ENCODE measurements around the gene TNFRSF4. TPM values are rescaled to one million over a fixed set of nuclear protein-coding genes. Genes with fewer than 3 reads are reported as not detected.

Gene TNFRSF4
- total RNA-seq, 1 donor from 2014 or later: 441 TPM

DNA sequence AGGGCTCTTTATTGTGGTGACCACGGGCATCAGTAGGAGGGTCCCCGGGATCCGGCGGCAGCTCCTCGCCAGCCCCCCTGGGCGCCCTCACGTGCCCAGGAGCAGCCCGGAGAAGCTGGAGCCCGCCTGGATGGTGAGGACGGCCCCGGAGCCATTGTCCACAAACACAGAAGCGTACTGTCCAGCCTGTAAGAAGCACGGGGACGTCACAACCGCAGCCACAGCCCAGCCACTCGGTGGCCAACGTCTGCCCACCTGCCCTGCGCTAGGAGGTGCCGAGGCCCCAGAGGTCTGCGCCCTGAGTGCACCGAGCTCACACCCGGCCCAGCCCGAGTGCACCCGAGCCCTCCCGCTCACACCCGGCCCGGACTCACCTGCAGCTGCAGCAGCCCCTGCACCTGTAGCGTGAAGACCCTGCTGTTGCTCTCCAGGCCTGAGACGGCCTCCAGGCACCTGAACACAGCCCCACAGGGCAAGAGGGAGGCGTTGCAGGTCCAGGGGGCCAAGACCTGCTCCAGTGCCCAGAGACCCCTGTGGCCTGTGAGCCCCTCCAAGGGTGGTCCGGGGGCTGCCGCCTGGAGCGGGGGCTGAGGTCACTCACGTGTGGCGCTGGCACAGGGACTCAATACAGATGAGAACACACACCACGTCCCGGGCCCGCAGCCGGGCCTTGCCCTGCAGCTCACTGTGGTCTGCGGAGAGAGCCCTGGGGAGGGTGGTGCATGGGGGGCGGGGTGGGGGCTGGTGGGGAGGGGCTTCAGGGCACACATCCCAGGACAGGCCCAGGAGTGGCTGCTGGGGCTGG is 28.7 kb upstream of the TNFRSF4 start:
- no peak overlapping the region for H3K4me3 Mint-ChIP-seq (ENCODE audit: low read depth)
- H3K36me3 Mint-ChIP-seq (ENCODE audit: low read depth): no peaks in the 10 kb centered on the region
- no peaks in the 10 kb centered on the region for H3K9me3 Mint-ChIP-seq
- H3K27ac Mint-ChIP-seq: no peak overlapping the region
- intact Hi-C loops (cut with micrococcal nuclease): no loop called here
- H3K27me3 Mint-ChIP-seq (ENCODE audit: low read depth): no peaks in the 10 kb centered on the region
- DNase-seq (ENCODE audit: low spot score): no peak
- no peaks in the 10 kb centered on the region for H3K4me1 Mint-ChIP-seq (ENCODE audit: low read depth)

- Mint-ChIP-seq H3K4me3 (ENCODE audit: low read depth) (no peak overlapping the region), H3K27me3 (ENCODE audit: low read depth) (no peaks in the 10 kb centered on the region), H3K9me3 (no peaks in the 10 kb centered on the region), H3K27ac (no peak overlapping the region), H3K36me3 (ENCODE audit: low read depth) (no peaks in the 10 kb centered on the region), H3K4me1 (ENCODE audit: low read depth) (no peaks in the 10 kb centered on the region)
- intact Hi-C loops (cut with micrococcal nuclease): no loop called here
- no peak for DNase-seq (ENCODE audit: low spot score)
Measured at GRCh38 chr1:1241588-1242219, 27.8 kb upstream of the TNFRSF4 start.

DNA sequence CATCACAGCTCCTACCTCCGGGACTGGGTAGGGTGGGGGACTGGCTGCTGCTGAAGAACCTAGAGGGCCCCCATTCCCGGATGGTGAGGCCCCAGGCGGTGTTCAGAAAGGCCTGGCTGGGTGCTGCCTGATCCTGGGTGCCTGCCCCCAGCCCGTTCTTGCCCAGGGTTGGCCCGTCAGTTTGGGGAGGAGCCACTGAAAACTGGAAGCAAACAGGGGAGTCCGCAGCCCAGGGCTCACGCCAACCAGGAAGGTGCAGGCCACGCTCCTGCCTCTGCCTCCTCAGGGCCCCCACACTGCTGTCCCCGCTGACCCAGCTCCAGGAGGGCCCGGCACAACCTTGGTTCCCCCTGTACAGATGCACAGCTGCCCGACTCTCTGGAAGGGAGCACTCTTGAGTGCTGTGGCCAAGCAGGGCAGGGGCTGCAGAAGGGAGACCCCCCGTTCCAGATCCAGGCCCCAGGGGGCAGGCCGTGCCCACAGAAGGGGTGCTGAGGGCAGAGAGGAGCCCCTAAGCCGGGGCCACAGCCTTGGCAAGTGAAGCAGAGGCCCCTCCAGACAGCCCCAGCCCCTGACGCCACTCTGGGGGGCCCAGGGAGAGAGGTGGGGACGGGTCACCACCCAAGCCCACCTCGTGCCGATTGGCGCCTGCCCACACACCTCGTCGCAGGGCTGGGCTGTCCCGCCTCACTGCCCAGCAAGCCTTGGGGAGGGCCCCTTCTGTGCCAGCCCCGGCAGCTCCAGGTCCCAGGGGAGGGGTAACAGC is 27.1 kb upstream of the TNFRSF4 start:
- Mint-ChIP-seq H3K27me3 (ENCODE audit: low read depth) (no peaks in the 10 kb centered on the region), H3K4me1 (ENCODE audit: low read depth) (no peaks in the 10 kb centered on the region), H3K27ac (no peak overlapping the region), H3K9me3 (no peaks in the 10 kb centered on the region), H3K4me3 (ENCODE audit: low read depth) (no peak overlapping the region), H3K36me3 (ENCODE audit: low read depth) (no peaks in the 10 kb centered on the region)
- no peak for DNase-seq (ENCODE audit: low spot score)
- intact Hi-C loops (cut with micrococcal nuclease): no loop called here

- H3K27me3 Mint-ChIP-seq (ENCODE audit: low read depth): no peaks in the 10 kb centered on the region
- H3K4me3 Mint-ChIP-seq (ENCODE audit: low read depth): no peak overlapping the region
- H3K4me1 Mint-ChIP-seq (ENCODE audit: low read depth): no peaks in the 10 kb centered on the region
- no peak overlapping the region for H3K27ac Mint-ChIP-seq
- H3K36me3 Mint-ChIP-seq (ENCODE audit: low read depth): no peaks in the 10 kb centered on the region
- no peak for DNase-seq (ENCODE audit: low spot score)
- H3K9me3 Mint-ChIP-seq: no peaks in the 10 kb centered on the region
- intact Hi-C loops (cut with micrococcal nuclease): no loop called here
Measured at GRCh38 chr1:1240348-1240732, 26.4 kb upstream of the TNFRSF4 start.

- Mint-ChIP-seq H3K4me3 (ENCODE audit: low read depth) (no peak overlapping the region), H3K9me3 (no peaks in the 10 kb centered on the region), H3K27me3 (ENCODE audit: low read depth) (no peaks in the 10 kb centered on the region), H3K27ac (no peak overlapping the region), H3K4me1 (ENCODE audit: low read depth) (no peaks in the 10 kb centered on the region), H3K36me3 (ENCODE audit: low read depth) (peaks cover 4% of the 10 kb centered on the region)
- DNase-seq (ENCODE audit: low spot score): no peak
- intact Hi-C loops (cut with micrococcal nuclease): no loop called here
Measured at GRCh38 chr1:1239614-1240347, 25.8 kb upstream of the TNFRSF4 start.

- Mint-ChIP-seq H3K9me3 (no peaks in the 10 kb centered on the region), H3K4me3 (ENCODE audit: low read depth) (no peak overlapping the region), H3K27me3 (ENCODE audit: low read depth) (no peaks in the 10 kb centered on the region), H3K27ac (no peak overlapping the region), H3K36me3 (ENCODE audit: low read depth) (peaks cover 10% of the 10 kb centered on the region), H3K4me1 (ENCODE audit: low read depth) (peaks cover under 1% of the 10 kb centered on the region)
- intact Hi-C loops (cut with micrococcal nuclease): no loop called here
- DNase-seq (ENCODE audit: low spot score): no peak
Measured at GRCh38 chr1:1239227-1239613, 25.3 kb upstream of the TNFRSF4 start.

GRCh38 chr1:1238702-1239178 is 24.8 kb upstream of the TNFRSF4 start:
- Mint-ChIP-seq H3K4me3 (ENCODE audit: low read depth) (no peak overlapping the region), H3K4me1 (ENCODE audit: low read depth) (peaks cover 6% of the 10 kb centered on the region), H3K9me3 (no peaks in the 10 kb centered on the region), H3K27ac (no peak overlapping the region), H3K36me3 (ENCODE audit: low read depth) (peaks cover 15% of the 10 kb centered on the region), H3K27me3 (ENCODE audit: low read depth) (no peaks in the 10 kb centered on the region)
- no peak for DNase-seq (ENCODE audit: low spot score)
- intact Hi-C loops (cut with micrococcal nuclease): no loop called here

GRCh38 chr1:1237874-1238701 is 24.1 kb upstream of the TNFRSF4 start:
- no peaks in the 10 kb centered on the region for H3K9me3 Mint-ChIP-seq
- no peak overlapping the region for H3K27ac Mint-ChIP-seq
- no peak for DNase-seq (ENCODE audit: low spot score)
- H3K4me3 Mint-ChIP-seq (ENCODE audit: low read depth): no peak overlapping the region
- H3K4me1 Mint-ChIP-seq (ENCODE audit: low read depth): peaks cover 9% of the 10 kb centered on the region
- intact Hi-C loops (cut with micrococcal nuclease): no loop called here
- H3K36me3 Mint-ChIP-seq (ENCODE audit: low read depth): peaks cover 19% of the 10 kb centered on the region
- H3K27me3 Mint-ChIP-seq (ENCODE audit: low read depth): no peaks in the 10 kb centered on the region

GRCh38 chr1:1236945-1237873 is 23.3 kb upstream of the TNFRSF4 start:
- intact Hi-C loops (cut with micrococcal nuclease): no loop called here
- H3K4me1 Mint-ChIP-seq (ENCODE audit: low read depth): peaks cover 9% of the 10 kb centered on the region
- no peak overlapping the region for H3K27ac Mint-ChIP-seq

GRCh38 chr1:1236176-1236763 is 22.3 kb upstream of the TNFRSF4 start:
- Mint-ChIP-seq H3K4me3 (ENCODE audit: low read depth) (no peak overlapping the region), H3K36me3 (ENCODE audit: low read depth) (peaks cover 19% of the 10 kb centered on the region), H3K27ac (no peak overlapping the region), H3K4me1 (ENCODE audit: low read depth) (peaks cover 9% of the 10 kb centered on the region), H3K27me3 (ENCODE audit: low read depth) (no peaks in the 10 kb centered on the region), H3K9me3 (no peaks in the 10 kb centered on the region)
- intact Hi-C loops (cut with micrococcal nuclease): no loop called here
- no peak for DNase-seq (ENCODE audit: low spot score)

More at GRCh38 chr1:1236945-1237873, 23.3 kb upstream of the TNFRSF4 start:
- no peaks in the 10 kb centered on the region for H3K9me3 Mint-ChIP-seq
- no peaks in the 10 kb centered on the region for H3K27me3 Mint-ChIP-seq (ENCODE audit: low read depth)
- no peak for DNase-seq (ENCODE audit: low spot score)
- H3K4me3 Mint-ChIP-seq (ENCODE audit: low read depth): no peak overlapping the region
- peaks cover 19% of the 10 kb centered on the region for H3K36me3 Mint-ChIP-seq (ENCODE audit: low read depth)

Data from activated T-helper 2 cell treated with anti-CD3 and anti-CD28 coated beads, Interferon-gamma antibody, Interleukin-2, Interleukin-4, amounts not matched to agents 10 μg/mL and 5 μg/mL and 100 μg/mL, durations not matched to agents 14 hours and 24 hours and 36 hours (primary cell).